OCI-LY7 (cell line): Measurements from ENCODE around the gene PTEN. TPM values are rescaled to one million over a fixed set of nuclear protein-coding genes. Genes with fewer than 3 reads are reported as not detected.
"Not testable (repeated sequence)": the region's sequence is repeated elsewhere in the genome, so short reads cannot be mapped to it uniquely, and the experiment has no call there.

ENCODE experiments used
- BruUV-seq: library from RNA; stranded (reverse); fragments of 400-500 nt; replicated peaks from 2 replicates; lab custom pipeline; 2021; lab: Mats Ljungman, UMichigan
- CTCF ChIA-PET: fragments of 300-600 bp; sonication (Branson Sonifier 250); formaldehyde crosslinking; loops from one replicate; lab custom pipeline; 2022; ENCODE audit warnings: antibody characterized with exemption; ENCODE audit not compliant: unreplicated experiment; lab: Charles Lee
- POLR2A ChIA-PET: fragments of 300-600 bp; sonication (Branson Sonifier 250); formaldehyde crosslinking; loops from one replicate; lab custom pipeline; 2022; ENCODE audit warnings: antibody characterized with exemption; lab: Charles Lee
- DNase-seq: peaks from one replicate; pipeline ENCODE4 v3.0.0-alpha.2; 2015; ENCODE audit warnings: low spot score
- H2AFZ ChIP-seq: fragments of 200-600 bp; sonication (generic), shearing (Covaris generic); 2 replicates; pipeline ENCODE4 v1.6.1; 2014; ENCODE audit warnings: mild to moderate bottlenecking, antibody characterized with exemption, low read length, moderate library complexity
- H3K27ac ChIP-seq: fragments of 200-600 bp; sonication (generic); 2 replicates; pipeline ENCODE4 v1.5.1; 2014; ENCODE audit warnings: mixed run types, low read depth, mild to moderate bottlenecking, moderate library complexity, low read length, inconsistent platforms; ENCODE audit not compliant: poor library complexity, severe bottlenecking
- H3K36me3 ChIP-seq: fragments of 200-600 bp; sonication (generic); 2 replicates; pipeline ENCODE4 v1.6.1; 2014; ENCODE audit warnings: mild to moderate bottlenecking, antibody characterized with exemption, low read length, moderate library complexity, mixed read lengths; ENCODE audit not compliant: insufficient read depth
- H3K4me1 ChIP-seq: fragments of 200-600 bp; sonication (generic); 2 replicates; pipeline ENCODE4 v1.5.1; 2014; ENCODE audit warnings: mild to moderate bottlenecking, low read length; ENCODE audit not compliant: insufficient read depth, poor library complexity, severe bottlenecking
- H3K4me2 ChIP-seq: fragments of 200-600 bp; sonication (generic); 2 replicates; pipeline ENCODE4 v1.6.1; 2014; ENCODE audit warnings: mild to moderate bottlenecking, low read length
- H3K4me3 ChIP-seq: fragments of 200-600 bp; sonication (generic); 2 replicates; pipeline ENCODE4 v1.5.1; 2014; ENCODE audit warnings: mild to moderate bottlenecking, low read depth, low read length; ENCODE audit not compliant: poor library complexity, severe bottlenecking
- H3K79me2 ChIP-seq: fragments of 200-600 bp; sonication (generic); 2 replicates; pipeline ENCODE4 v1.6.1; 2016; ENCODE audit warnings: low read depth, mild to moderate bottlenecking, low read length, moderate library complexity, mixed read lengths; ENCODE audit not compliant: insufficient read depth
- H3K9me2 ChIP-seq: fragments of 200-600 bp; sonication (generic); 2 replicates; pipeline ENCODE4 v1.6.1; 2016; ENCODE audit warnings: mild to moderate bottlenecking, low read length, mixed read lengths; ENCODE audit not compliant: insufficient read depth
- H3K9me3 ChIP-seq: fragments of 200-600 bp; sonication (generic); 2 replicates; pipeline ENCODE4 v1.6.1; 2014; ENCODE audit warnings: mild to moderate bottlenecking, mixed run types, low read length, mixed read lengths
- H4K20me1 ChIP-seq: fragments of 200-600 bp; sonication (generic); 2 replicates; pipeline ENCODE4 v1.6.1; 2014; ENCODE audit warnings: mild to moderate bottlenecking, antibody characterized with exemption, low read length, moderate library complexity, mixed read lengths; ENCODE audit not compliant: insufficient read depth
- EZH2phosphoT487 ChIP-seq: fragments of 200-600 bp; sonication (generic); IDR thresholded peaks from 2 replicates; pipeline ENCODE4 v1.6.1; 2018; ENCODE audit warnings: low read depth, borderline replicate concordance, mild to moderate bottlenecking, mixed run types, antibody characterized with exemption, low read length, moderate library complexity, mixed read lengths
- intact Hi-C: fragments of 100-400 bp; cut with micrococcal nuclease; formaldehyde crosslinking; loops from one replicate; pipeline ENCODE4 v1.10.0; 2022; ENCODE audit not compliant: unreplicated experiment
- total RNA-seq, 2 experiments: library from RNA; depleted of rRNA in 1 of 2; stranded (reverse); fragments of >200 nt in 1 of 2; shearing (Covaris generic) in 1 of 2; gene quantifications; 2 replicates each; pipeline ENCODE4 v1.2.3, GENCODE V29; 2014 to 2022
- TF ChIP-seq, protein P1 (sequence below): fragments of 200-600 bp; sonication (generic); conservative IDR thresholded peaks from 2 replicates; pipeline ENCODE4 v1.5.1; 2014; ENCODE audit warnings: mild to moderate bottlenecking, antibody characterized with exemption, low read length, moderate library complexity, mixed read lengths

The PTEN gene
- total RNA-seq, 2 experiments from 2014 or later = 135 to 173 TPM

DNA sequence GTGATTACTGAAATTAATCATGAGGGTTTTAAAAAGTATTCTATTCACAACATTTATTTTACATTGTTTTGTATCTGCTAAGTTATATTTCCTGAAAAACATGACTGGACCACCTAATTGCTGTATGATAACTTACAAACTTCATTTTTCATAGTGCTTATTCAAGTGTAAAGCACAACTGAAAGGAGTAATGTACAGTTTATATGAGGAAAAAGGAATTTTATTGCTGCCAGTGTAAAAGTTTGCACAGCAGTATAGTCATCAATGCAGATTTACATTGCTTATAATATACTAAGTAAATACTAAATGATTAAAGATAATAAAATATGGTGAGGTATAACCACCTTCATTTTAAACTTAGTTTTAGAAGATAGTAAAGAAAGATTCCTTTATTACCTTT, 4.0 kb downstream of the PTEN start:
- ChIA-PET CTCF (no interaction called here), POLR2A (interaction anchor here (1.1 kb wide), 1 partner anchor 521 kb away, joined by 5 read pairs; no protein-coding TSS in a partner anchor)
- H3K4me1 ChIP-seq = peaks cover 30% of the 10 kb centered on the region
- peaks cover 91% of the 10 kb centered on the region for H3K79me2 ChIP-seq
- peak overlapping the region; percentile 96 for H3K4me3 ChIP-seq
- H2AFZ ChIP-seq = no peak overlapping the region
- no TSS peak for BruUV-seq
- no peaks in the 10 kb centered on the region for H3K9me3 ChIP-seq
- H4K20me1 ChIP-seq = peaks cover 54% of the 10 kb centered on the region
- no peaks in the 10 kb centered on the region for H3K9me2 ChIP-seq
- TF ChIP-seq, protein P1, sequence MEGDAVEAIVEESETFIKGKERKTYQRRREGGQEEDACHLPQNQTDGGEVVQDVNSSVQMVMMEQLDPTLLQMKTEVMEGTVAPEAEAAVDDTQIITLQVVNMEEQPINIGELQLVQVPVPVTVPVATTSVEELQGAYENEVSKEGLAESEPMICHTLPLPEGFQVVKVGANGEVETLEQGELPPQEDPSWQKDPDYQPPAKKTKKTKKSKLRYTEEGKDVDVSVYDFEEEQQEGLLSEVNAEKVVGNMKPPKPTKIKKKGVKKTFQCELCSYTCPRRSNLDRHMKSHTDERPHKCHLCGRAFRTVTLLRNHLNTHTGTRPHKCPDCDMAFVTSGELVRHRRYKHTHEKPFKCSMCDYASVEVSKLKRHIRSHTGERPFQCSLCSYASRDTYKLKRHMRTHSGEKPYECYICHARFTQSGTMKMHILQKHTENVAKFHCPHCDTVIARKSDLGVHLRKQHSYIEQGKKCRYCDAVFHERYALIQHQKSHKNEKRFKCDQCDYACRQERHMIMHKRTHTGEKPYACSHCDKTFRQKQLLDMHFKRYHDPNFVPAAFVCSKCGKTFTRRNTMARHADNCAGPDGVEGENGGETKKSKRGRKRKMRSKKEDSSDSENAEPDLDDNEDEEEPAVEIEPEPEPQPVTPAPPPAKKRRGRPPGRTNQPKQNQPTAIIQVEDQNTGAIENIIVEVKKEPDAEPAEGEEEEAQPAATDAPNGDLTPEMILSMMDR = no peak
- TF ChIP-seq EZH2phosphoT487 = no peak
- intact Hi-C loops = no loop called here
- peak overlapping the region; percentile 89 for H3K4me2 ChIP-seq
- DNase-seq = no peak
- H3K27ac ChIP-seq = peak overlapping the region; percentile 94
- H3K36me3 ChIP-seq = peaks cover 77% of the 10 kb centered on the region

DNA sequence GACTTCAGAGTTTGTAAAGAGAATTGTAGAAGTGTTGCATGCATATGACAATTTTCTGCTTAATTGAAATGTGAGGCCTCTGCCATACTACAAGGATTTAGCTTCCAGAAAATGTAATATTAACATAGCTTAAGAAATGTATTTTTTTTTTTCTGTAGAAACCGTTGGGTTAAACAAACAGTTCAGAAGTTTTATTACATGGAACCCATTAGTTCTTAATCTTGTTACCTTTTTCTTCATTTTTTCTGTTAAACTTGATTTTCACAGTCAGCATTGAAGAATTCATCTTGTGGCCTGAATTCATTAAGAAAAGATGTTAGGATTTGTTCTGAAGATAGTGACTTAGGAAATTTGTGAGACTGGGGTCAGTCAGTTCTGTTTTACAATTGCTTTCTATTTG, 4.9 kb downstream of the PTEN start:
- peaks cover 94% of the 10 kb centered on the region for H3K79me2 ChIP-seq
- TF ChIP-seq, protein P1 = no peak
- no peak for TF ChIP-seq EZH2phosphoT487
- intact Hi-C loops = no loop called here
- no peaks in the 10 kb centered on the region for H3K9me3 ChIP-seq
- H2AFZ ChIP-seq = no peak overlapping the region
- peak overlapping the region; percentile 89 for H3K4me2 ChIP-seq
- BruUV-seq = no TSS peak
- DNase-seq = no peak
- POLR2A ChIA-PET = interaction anchor here (0.5 to 1.3 kb wide), 10 partner anchors 14 to 524 kb away, joined by 3 to 6 read pairs (median 4); no protein-coding TSS in a partner anchor
- CTCF ChIA-PET = interaction anchor here (0.5 kb wide), 1 partner anchor 160 kb away, joined by 3 read pairs; no protein-coding TSS in a partner anchor
- H3K9me2 ChIP-seq = no peaks in the 10 kb centered on the region
- peak overlapping the region; percentile 96 for H3K4me3 ChIP-seq
- peaks cover 38% of the 10 kb centered on the region for H3K4me1 ChIP-seq
- peaks cover 54% of the 10 kb centered on the region for H4K20me1 ChIP-seq
- peaks cover 86% of the 10 kb centered on the region for H3K36me3 ChIP-seq
- H3K27ac ChIP-seq = peak overlapping the region; percentile 29

DNA sequence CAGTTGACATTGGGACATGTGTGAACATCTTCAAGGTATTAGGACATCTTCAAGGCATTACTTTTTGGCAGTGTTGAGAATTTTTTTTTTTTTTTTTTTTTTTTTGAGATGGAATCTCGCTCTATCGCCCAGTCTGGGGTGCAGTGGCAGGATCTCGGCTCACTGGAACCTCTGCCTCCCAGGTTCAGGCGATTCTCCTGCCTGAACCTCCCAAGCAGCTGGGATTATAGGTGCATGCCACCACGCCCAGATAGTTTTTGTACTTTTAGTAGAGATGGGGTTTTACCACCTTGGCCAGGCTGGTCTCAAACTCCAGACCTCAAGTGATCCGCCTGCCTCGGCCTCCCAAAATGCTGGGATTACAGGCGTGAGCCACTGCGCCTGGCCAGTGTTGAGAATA, 5.7 kb downstream of the PTEN start:
- H3K9me3 ChIP-seq, DNase-seq, intact Hi-C loops, H3K9me2 ChIP-seq, H2AFZ ChIP-seq, BruUV-seq: not testable (repeated sequence)
- H3K4me2 ChIP-seq = peak overlapping the region; percentile 89
- peaks cover 94% of the 10 kb centered on the region for H3K36me3 ChIP-seq
- POLR2A ChIA-PET = interaction anchor here (0.5 to 2.1 kb wide), 7 partner anchors 14 to 523 kb away, joined by 3 to 10 read pairs (median 6); no protein-coding TSS in a partner anchor
- CTCF ChIA-PET = interaction anchor here (1.6 kb wide), 1 partner anchor 246 kb away, joined by 3 read pairs; no protein-coding TSS in a partner anchor
- H3K79me2 ChIP-seq = peaks cover 100% of the 10 kb centered on the region
- H3K4me3 ChIP-seq = peak overlapping the region; percentile 96
- peaks cover 46% of the 10 kb centered on the region for H3K4me1 ChIP-seq
- H4K20me1 ChIP-seq = peaks cover 63% of the 10 kb centered on the region
- peak overlapping the region; percentile 29 for H3K27ac ChIP-seq
